ENCODE data around the gene THG1L.

The THG1L gene

GRCh38 chr5:157703736-157704135 is 27.5 kb upstream of the THG1L start:
- DNase-seq (ENCODE audit: low spot score), result no peak
- no peak for TF ChIP-seq CTCF (IDR thresholded peaks at IDR 0.05; ENCODE audit: extremely low read depth, missing control alignments)

DNA sequence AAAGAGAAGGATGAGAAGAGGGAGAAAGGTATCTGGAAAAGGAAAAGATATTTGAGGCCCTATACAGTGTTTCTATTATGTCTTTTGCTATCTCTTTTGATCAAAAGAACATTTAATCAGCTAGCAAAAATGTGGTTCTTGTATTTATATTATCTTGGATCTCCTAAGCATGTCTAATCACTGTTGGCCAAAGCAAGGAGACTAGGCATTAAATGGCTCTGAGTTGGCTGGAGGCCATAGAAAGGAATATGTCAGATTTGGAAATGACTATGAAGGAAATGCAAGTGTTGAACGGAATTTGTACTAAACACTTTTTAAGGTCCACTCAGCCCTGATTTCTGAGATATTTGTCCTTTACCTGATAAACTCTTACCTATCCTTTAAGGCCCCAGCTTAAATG is 22.4 kb upstream of the THG1L start:
- TF ChIP-seq CTCF (IDR thresholded peaks at IDR 0.05; ENCODE audit: extremely low read depth, missing control alignments), result no peak
- no peak for DNase-seq (ENCODE audit: low spot score)

DNA sequence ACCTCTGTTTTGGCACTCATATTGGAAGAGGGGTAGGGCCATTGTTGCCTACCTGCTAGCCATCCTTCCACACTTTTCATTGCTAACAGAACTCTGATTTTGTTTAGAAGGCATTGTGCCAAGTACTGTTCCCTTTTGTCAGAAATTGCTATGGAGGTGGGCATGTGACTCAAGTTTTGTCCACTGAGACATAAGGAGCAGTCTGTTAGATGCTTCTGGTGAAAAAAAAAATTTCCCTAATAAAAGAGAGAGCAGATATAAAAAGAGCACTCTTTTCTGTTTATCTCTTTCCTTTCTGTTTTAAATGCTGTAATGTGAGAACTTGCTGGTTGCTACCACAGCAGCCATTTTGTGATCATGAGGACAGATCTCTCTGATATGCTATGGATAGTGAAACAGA is 21.9 kb upstream of the THG1L start:
- no peak for TF ChIP-seq CTCF (IDR thresholded peaks at IDR 0.05; ENCODE audit: extremely low read depth, missing control alignments)
- no peak for DNase-seq (ENCODE audit: low spot score)

GRCh38 chr5:157710431-157710830 is 20.8 kb upstream of the THG1L start:
- DNase-seq (ENCODE audit: low spot score), result no peak
- TF ChIP-seq CTCF (IDR thresholded peaks at IDR 0.05; ENCODE audit: extremely low read depth, missing control alignments), result no peak

DNA sequence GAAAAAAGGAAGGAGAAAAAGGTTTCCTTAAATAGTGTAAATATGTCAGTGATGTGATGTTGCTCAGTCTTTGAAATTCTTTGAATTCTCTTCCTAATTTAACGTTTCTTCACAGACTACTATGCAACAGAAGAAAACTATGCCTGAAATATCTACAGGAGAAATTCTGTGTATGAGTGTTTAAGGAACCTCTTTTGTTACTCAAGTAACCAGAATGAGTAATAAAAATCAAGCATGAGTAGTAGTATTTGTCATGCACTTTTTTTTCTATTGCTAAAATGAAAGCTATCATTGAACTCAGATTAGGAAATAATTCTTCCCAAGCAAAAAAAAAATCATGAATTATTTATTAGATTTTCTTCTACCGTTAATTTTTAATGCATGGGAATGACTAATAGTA is 20.3 kb upstream of the THG1L start:
- DNase-seq (ENCODE audit: low spot score), result no peak
- no peak for TF ChIP-seq CTCF (IDR thresholded peaks at IDR 0.05; ENCODE audit: extremely low read depth, missing control alignments)

DNA sequence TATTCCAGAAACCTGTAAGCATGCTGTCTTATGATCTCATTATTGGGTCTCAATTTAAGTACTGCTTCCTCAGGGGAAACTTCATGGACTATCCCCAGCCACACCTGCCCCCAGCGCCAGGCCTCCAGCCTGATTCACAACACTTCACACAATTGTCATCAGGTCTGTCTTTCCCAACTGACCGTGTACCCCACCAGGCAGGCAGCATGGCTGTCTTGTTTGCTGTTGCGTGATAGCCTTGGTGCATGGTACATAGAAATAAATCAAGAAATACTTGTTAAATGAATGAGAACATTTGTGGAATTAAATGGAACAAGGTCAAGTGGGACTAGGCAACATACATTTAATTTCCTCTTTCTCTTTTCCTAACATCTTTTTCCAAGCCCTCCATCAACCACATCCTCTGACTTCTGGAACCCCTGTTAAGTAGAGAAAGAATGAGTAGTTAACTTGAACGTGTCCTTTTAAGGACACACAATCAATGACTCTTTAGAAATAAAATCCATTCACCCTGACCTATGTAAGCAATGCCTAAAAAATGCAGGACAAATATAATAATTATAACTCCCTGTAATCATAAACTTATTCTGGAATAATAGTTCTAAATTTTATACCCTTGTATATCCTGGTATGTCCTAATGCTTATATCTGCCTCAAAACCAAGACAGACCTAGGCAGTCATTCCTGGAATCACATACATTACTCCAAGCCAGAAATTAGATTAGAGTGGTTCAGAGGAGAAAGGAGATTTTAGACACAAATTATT is 17.2 kb upstream of the THG1L start:
- no peak for DNase-seq (ENCODE audit: low spot score)
- no peak for TF ChIP-seq CTCF (IDR thresholded peaks at IDR 0.05; ENCODE audit: extremely low read depth, missing control alignments)

DNA sequence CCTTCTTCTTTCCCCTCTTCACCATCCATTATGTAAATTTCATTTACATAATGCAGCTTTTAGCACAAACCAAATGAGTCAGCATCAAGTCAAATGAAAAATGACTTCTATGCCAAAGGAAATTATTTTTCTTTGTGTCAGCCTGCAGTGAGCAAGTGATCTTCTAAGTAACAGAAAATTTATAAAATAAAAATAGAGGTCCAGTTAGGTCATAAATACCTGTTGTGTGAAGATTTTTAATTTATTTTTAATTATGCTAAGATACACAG is 16.7 kb upstream of the THG1L start:
- no peak for TF ChIP-seq CTCF (IDR thresholded peaks at IDR 0.05; ENCODE audit: extremely low read depth, missing control alignments)
- DNase-seq (ENCODE audit: low spot score), result no peak
